GM03348 (cell line): ENCODE measurements around the gene TAF6.

ENCODE experiments used
- DNase-seq: peaks from one replicate; pipeline ENCODE4 v3.0.0; 2012; ENCODE audit warnings: low spot score

TAF6 gene

GRCh38 chr7:100120733-100121036 is 1.5 kb upstream of the TAF6 start:
- no peak for DNase-seq

GRCh38 chr7:100119970-100120732 is 993 bp upstream of the TAF6 start:
- DNase-seq = peak; percentile 73

GRCh38 chr7:100118388-100119071 is 628 bp downstream of the TAF6 start:
- no peak for DNase-seq

GRCh38 chr7:100115026-100115425 is 4.1 kb downstream of the TAF6 start:
- DNase-seq = no peak

GRCh38 chr7:100111914-100112313 is 7.2 kb downstream of the TAF6 start:
- DNase-seq = no peak

GRCh38 chr7:100111156-100111555 is 8.0 kb downstream of the TAF6 start:
- DNase-seq = no peak

- DNase-seq = no peak
These were observed 9.5 kb downstream of the TAF6 start for GRCh38 chr7:100109521-100110163.

GRCh38 chr7:100107890-100108289 is 11.3 kb downstream of the TAF6 start:
- DNase-seq = no peak

GRCh38 chr7:100107125-100107737 is 11.9 kb downstream of the TAF6 start:
- no peak for DNase-seq

- no peak for DNase-seq
These were observed 12.5 kb downstream of the TAF6 start for GRCh38 chr7:100106633-100107032.

- no peak for DNase-seq
These were observed 13.6 kb downstream of the TAF6 start for GRCh38 chr7:100105534-100105933.

GRCh38 chr7:100102950-100103840 is 16.0 kb downstream of the TAF6 start:
- no peak for DNase-seq

- DNase-seq = peak; percentile 99
These were observed 17.9 kb downstream of the TAF6 start, which contains the start of the genes AP4M1 and MCM7 for GRCh38 chr7:100101016-100101862. AP4M1 (plus strand) TSS chr7:100101643; CDS start chr7:100101715, 72 bp downstream. MCM7 (minus strand) TSS chr7:100101397; CDS start chr7:100101294, 103 bp downstream.

GRCh38 chr7:100100420-100101015 is 18.6 kb downstream of the TAF6 start:
- peak; percentile 97 for DNase-seq

GRCh38 chr7:100099452-100099851 is 19.7 kb downstream of the TAF6 start:
- DNase-seq = no peak

GRCh38 chr7:100098913-100099312 is 20.2 kb downstream of the TAF6 start:
- DNase-seq = no peak

GRCh38 chr7:100095704-100096103 is 23.5 kb downstream of the TAF6 start:
- no peak for DNase-seq

- DNase-seq = no peak
These were observed 23.9 kb downstream of the TAF6 start for GRCh38 chr7:100095289-100095688.

GRCh38 chr7:100093925-100094486 is 25.2 kb downstream of the TAF6 start:
- DNase-seq = no peak

- DNase-seq = no peak
These were observed 25.7 kb downstream of the TAF6 start for GRCh38 chr7:100093498-100093897.
